Upper lobe of right lung (tissue), 1 donor: ENCODE measurements around the gene AQP3. TPM values are rescaled to one million over a fixed set of nuclear protein-coding genes. Genes with fewer than 3 reads are reported as not detected.
"Not testable (repeated sequence)": the region's sequence is repeated elsewhere in the genome, so short reads cannot be mapped to it uniquely, and the experiment has no call there.

ENCODE experiments used
- ATAC-seq: fragments of 200-7000 bp; cut with Tn5 transposase; one replicate; pipeline ENCODE4 v1.9.1; 2020; ENCODE audit warnings: mild to moderate bottlenecking, moderate library complexity
- DNase-seq: peaks from one replicate; pipeline ENCODE4 v3.0.0-alpha.2; 2020
- H3K27ac ChIP-seq: fragments of 200-600 bp; one replicate; pipeline ENCODE4 v1.8.0; 2022
- H3K27me3 ChIP-seq: fragments of 200-600 bp; one replicate; pipeline ENCODE4 v1.8.0; 2022; ENCODE audit warnings: mild to moderate bottlenecking
- H3K36me3 ChIP-seq: fragments of 200-600 bp; one replicate; pipeline ENCODE4 v1.8.0; 2022
- H3K4me1 ChIP-seq: fragments of 200-600 bp; one replicate; pipeline ENCODE4 v1.8.0; 2022
- H3K4me3 ChIP-seq: fragments of 200-600 bp; one replicate; pipeline ENCODE4 v1.8.0; 2022; ENCODE audit warnings: mild to moderate bottlenecking
- H3K9me3 ChIP-seq: fragments of 200-600 bp; one replicate; pipeline ENCODE4 v1.8.0; 2022
- intact Hi-C: fragments of 100-400 bp; cut with DNase I; formaldehyde crosslinking; loops from one replicate; pipeline ENCODE4 v1.11.0; 2022
- microRNA-seq: library from miRNA; unstranded; fragments of <30 nt; microRNA quantifications from one replicate; pipeline ENCODE4 v1.2.0, GENCODE V29; 2020; ENCODE audit warnings: borderline microRNAs expressed
- total RNA-seq: library from RNA; stranded (reverse); fragmentation: NEBNext Ultra II Directional; extraction: Animal tissue kit (Norgen Biotek cat#: 25700); gene quantifications from one replicate; pipeline ENCODE4 v1.2.1, GENCODE V29; 2021
- TF ChIP-seq, protein P1 (sequence below): fragments of 200-600 bp; IDR thresholded peaks from one replicate; pipeline ENCODE4 v1.8.0; 2022; ENCODE audit warnings: antibody characterized with exemption
- donor health status: DM: no; HTN: yes; CAD: no; lungs with severe emphysema.

Gene AQP3
- total RNA-seq, 1 donor from 2014 or later, result 352 TPM

- intact Hi-C loops, ATAC-seq, H3K36me3 ChIP-seq, H3K27ac ChIP-seq, H3K27me3 ChIP-seq, H3K4me3 ChIP-seq, H3K9me3 ChIP-seq: not testable (repeated sequence)
- DNase-seq, result peak; percentile 84
- peaks cover 20% of the 10 kb centered on the region for H3K4me1 ChIP-seq
Observed at GRCh38 chr9:33395159-33395879, 52.1 kb downstream of the AQP3 start.

DNA sequence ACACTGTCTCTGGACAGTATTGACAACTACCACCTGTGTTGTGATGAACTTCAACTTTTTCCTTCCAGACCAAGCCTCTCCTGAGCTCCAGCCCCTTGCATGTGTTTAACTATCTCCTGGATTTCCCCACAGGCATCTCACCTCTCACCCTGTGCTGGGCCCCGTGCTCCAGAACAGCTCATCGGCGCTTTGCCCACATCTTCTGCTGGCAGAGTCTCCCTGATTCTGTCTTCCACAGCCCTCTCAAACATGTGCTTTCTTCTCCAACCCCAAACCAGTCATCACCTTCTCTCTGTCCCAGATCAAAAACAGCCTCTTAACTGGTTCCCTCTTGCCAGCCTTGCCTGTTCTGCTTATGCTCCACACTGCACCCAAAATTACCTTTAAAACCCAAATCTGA is 53.4 kb downstream of the AQP3 start:
- H3K27me3 ChIP-seq, intact Hi-C loops, ATAC-seq, H3K36me3 ChIP-seq, H3K9me3 ChIP-seq, DNase-seq, H3K27ac ChIP-seq, H3K4me3 ChIP-seq: not testable (repeated sequence)
- H3K4me1 ChIP-seq, result peaks cover 20% of the 10 kb centered on the region

DNA sequence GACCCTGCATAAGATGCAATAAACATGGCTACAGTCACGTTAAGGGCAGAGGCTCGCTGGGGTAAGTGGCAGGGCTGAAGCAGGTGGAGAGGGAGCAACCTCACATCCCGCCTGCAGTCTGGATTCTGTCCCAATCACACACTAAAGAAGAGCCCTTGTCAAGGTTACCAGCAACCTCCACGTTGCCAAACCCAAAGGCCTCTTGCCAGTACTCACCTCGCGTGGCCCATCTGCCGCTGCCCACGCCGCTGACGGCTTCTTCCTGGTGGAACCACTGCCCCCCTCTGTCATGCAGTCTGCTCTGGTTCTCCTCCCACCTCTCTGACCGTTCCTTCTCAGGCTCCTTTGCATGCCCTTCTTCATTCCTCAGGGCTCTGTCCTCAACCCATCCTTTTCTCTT is 53.8 kb downstream of the AQP3 start:
- intact Hi-C loops, result no loop called here
- Histone ChIP-seq H3K27ac (no peak overlapping the region), H3K9me3 (no peaks in the 10 kb centered on the region), H3K4me1 (peaks cover 20% of the 10 kb centered on the region), H3K27me3 (no peaks in the 10 kb centered on the region), H3K4me3 (no peak overlapping the region), H3K36me3 (no peaks in the 10 kb centered on the region)
- TF ChIP-seq, protein P1, sequence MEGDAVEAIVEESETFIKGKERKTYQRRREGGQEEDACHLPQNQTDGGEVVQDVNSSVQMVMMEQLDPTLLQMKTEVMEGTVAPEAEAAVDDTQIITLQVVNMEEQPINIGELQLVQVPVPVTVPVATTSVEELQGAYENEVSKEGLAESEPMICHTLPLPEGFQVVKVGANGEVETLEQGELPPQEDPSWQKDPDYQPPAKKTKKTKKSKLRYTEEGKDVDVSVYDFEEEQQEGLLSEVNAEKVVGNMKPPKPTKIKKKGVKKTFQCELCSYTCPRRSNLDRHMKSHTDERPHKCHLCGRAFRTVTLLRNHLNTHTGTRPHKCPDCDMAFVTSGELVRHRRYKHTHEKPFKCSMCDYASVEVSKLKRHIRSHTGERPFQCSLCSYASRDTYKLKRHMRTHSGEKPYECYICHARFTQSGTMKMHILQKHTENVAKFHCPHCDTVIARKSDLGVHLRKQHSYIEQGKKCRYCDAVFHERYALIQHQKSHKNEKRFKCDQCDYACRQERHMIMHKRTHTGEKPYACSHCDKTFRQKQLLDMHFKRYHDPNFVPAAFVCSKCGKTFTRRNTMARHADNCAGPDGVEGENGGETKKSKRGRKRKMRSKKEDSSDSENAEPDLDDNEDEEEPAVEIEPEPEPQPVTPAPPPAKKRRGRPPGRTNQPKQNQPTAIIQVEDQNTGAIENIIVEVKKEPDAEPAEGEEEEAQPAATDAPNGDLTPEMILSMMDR, result no peak
- DNase-seq (peak; percentile 74), ATAC-seq (no peak)

- intact Hi-C loops, DNase-seq, H3K27ac ChIP-seq, ATAC-seq, H3K9me3 ChIP-seq, H3K36me3 ChIP-seq, H3K4me3 ChIP-seq, H3K27me3 ChIP-seq: not testable (repeated sequence)
- peaks cover 20% of the 10 kb centered on the region for H3K4me1 ChIP-seq
Observed at GRCh38 chr9:33392591-33393021, 54.8 kb downstream of the AQP3 start.

Small RNA genes within 50 kb of the gene (microRNA-seq; reads per million reads assigned to microRNA genes)
- not detected for gene MIR6851

Other genes with a start within 250 kb of the AQP3 start
- gene SPINK4, start 207.4 kb downstream of the AQP3 start, total RNA-seq, result not detected
- gene BAG1, start 182.9 kb downstream of the AQP3 start, total RNA-seq, result 116 TPM
- gene CHMP5, start 182.5 kb downstream of the AQP3 start, total RNA-seq, result 77.8 TPM
- 45.0 TPM for gene NFX1, start 157.1 kb downstream of the AQP3 start, total RNA-seq
- 2.4 TPM for gene AQP7, start 45.0 kb downstream of the AQP3 start, total RNA-seq
- 36.4 TPM for gene NOL6, start 26.3 kb upstream of the AQP3 start, total RNA-seq
- gene ANKRD18B, start 76.7 kb upstream of the AQP3 start, total RNA-seq, result 1.2 TPM